Measurements from ENCODE around the gene FUS.
"Not testable (repeated sequence)": the region's sequence is repeated elsewhere in the genome, so short reads cannot be mapped to it uniquely, and the experiment has no call there.

FUS gene

DNA sequence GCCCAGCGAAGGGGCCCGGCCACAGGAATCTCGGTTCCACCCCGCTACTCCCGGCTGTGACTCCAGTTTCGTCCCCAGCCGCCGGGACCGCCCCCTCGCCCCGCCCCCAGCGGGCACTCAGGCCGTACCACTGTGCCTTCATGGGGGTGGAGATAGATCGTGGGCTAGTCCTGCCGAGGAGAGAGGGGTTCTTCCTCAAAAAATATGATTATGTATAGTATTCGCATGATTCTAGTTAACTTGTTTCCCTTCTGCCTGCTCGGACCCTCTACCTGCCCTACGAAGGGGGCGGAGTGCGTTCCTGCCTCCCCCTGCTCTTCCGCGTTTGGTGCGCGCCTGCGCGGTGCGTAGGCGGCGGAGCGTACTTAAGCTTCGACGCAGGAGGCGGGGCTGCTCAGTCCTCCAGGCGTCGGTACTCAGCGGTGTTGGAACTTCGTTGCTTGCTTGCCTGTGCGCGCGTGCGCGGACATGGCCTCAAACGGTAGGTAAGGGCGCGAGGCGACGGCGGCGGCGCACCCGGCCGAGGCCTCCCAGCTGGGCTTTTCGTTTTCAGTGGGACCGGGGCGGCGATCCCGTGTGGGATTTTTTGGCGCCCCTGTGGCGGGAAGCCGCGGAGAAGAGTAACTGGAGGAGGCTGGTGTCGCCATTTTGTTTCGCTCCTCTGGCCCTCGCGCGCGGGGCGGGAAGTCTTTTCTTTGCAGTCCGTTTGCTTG is at the start of gene FUS:
Gene FUS, plus strand, starts transcription at position 393 of the 713 bp plus-strand sequence. Its CDS starts 76 bp downstream, at position 469.
- DNase-seq, result peak; percentile 89

DNA sequence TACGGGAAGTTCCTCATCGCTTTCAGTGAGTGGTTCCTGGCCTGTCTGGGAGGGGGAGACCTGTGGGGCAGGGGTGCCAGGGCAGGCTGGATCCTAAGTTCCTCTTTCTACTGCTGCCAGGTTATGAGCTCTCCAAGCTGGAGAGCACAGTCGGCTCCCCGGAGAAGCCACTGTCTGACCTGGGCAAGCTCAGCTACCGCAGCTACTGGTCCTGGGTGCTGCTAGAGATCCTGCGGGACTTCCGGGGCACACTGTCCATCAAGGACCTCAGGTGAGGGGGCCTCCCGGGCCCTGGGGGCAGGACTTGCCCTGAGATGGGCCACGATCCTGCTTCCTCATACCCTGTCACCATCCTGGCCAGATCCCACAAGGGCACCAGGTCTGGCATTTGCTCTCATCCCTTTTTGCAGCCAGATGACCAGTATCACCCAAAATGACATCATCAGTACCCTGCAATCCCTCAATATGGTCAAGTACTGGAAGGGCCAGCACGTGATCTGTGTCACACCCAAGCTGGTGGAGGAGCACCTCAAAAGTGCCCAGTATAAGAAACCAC is 49.5 kb upstream of the FUS start:
- DNase-seq, result no peak

DNA sequence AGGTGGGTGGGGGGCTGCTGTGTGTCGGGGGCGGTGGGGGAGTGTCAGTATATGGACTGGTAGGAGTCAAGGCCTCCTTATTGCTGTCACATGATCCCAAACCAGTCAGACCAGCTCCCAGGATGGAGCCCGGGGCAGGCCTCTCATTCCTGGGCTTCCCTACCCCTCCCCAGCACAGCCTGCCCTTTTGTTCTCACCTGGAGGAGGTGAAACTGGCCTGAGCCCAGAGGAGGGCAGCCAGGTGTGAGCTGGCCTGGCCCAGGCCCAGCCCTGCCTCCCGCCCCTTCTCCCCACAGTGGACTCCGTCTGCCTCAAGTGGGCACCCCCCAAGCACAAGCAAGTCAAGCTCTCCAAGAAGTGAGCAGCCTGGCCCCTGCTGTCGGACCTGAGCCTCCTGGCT is 49.0 kb upstream of the FUS start:
- no peak for DNase-seq

DNA sequence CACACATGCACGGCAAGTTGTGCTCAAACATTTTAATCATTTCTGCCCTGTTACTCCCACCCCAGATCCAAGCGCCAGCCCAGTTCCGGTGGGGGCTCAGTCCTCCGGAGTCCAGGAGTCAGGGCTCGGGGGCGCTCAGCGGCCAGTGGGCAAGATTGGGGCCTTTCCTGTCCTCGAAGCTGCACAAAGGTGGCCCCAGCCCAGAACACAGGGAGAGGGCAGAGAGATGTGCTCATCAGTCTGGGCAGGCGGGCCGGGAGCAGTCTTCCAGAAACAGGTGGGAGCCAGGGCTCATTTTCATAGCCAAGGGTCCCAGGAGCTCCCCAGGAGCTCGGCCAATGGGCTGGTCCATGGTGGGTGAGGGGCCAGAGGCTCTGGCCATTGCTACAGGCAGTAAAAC is 48.5 kb upstream of the FUS start:
- DNase-seq, result no peak

DNA sequence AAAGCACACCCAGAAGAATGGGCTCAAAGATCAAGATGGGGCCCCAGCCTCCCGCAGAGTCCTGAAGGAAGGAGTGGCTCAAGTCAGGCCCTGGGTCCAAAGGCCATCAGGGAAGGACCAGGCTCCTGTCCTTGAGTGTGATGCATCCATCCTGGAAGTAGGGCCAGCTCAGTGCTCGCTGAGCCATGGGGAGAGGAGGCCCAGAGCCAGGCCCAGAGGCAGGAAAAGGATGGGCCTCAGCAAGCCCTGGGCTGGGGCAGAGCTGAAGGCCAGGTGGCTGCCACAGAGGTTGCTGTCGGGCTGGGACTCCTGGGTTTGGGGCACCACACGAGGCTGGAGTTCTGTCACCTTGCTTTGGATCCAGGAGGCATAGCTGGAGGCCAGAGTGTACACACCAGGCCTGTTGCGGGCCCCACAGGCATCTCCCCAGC is 48.1 kb upstream of the FUS start:
- DNase-seq, result no peak

DNA sequence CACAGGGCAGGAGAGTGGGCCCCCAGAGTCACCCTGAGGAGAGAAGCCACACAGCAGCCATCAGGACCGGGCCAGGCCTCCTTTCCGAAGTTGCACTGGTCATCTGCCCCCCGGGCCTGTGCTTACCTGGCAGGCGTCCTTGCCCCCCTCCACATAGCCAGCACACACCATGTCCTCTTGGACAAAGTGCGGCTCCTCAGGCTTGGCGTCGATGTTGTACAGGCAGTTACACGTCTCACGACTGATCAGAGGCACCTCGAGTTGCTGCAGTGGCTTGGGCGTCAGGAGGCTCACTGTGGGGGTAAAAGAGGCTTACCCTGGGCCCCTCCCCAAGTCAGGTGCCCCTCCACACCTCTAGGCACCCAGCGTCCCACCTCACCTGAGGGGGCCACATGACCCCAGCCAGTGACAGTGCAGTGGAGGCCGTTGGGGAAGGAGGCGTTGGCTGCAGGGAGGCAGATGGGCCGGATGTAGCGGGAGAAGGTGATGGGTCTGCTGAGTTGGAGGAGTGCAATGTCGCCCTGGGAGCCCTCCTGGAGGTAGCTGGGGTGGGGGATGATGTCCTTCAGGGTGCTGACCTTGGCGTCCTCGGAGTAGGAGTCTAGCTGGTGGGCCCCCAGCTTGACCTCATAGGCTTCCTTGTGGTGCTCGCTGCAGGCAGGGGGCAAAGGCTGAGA is 47.5 kb upstream of the FUS start:
- no peak for DNase-seq

DNA sequence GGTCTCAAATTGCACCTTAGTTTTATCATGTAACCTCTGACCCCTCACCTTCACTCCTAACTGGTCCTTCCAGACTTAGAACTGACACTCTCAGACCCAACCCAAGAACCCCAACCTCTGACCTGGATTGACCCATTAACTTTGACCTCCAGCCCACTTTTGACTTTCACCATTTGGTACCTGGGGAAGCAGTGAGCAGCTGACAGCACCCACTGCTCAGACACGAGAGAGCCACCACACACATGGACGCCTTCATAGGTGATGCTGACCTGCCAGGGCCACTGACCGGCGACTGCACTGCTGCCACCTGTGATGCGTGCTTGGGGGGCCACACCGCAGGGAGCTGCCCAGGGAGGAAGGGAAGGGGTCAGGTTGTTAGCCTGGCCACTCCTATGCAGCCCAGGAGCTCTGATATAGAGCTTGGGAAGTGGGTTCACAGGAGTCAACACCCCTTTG is 46.9 kb upstream of the FUS start:
- no peak for DNase-seq

DNA sequence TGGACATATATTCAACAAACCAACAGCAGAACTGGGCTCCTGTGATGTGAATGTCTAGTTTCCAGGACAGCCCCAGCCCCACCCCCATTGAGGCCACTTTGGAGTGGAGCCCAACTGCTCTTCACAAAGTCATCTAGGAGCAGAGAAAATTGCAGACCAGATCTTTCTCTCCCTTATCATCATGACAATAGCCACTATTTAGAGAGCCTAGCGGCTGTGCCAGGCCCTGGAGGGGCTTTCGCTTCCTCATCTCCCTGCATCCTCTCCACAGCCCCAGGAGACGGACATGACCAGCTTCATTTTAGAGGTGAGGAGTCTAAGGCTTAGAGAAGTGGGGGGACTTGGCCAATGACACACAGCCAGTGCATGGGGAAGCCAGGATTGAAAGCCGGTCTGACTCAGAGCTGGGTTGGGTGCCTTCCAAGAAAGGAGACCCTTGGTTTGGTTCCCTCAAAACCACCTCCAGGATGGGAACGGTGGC is 45.8 kb upstream of the FUS start:
- DNase-seq, result peak; percentile 19

DNA sequence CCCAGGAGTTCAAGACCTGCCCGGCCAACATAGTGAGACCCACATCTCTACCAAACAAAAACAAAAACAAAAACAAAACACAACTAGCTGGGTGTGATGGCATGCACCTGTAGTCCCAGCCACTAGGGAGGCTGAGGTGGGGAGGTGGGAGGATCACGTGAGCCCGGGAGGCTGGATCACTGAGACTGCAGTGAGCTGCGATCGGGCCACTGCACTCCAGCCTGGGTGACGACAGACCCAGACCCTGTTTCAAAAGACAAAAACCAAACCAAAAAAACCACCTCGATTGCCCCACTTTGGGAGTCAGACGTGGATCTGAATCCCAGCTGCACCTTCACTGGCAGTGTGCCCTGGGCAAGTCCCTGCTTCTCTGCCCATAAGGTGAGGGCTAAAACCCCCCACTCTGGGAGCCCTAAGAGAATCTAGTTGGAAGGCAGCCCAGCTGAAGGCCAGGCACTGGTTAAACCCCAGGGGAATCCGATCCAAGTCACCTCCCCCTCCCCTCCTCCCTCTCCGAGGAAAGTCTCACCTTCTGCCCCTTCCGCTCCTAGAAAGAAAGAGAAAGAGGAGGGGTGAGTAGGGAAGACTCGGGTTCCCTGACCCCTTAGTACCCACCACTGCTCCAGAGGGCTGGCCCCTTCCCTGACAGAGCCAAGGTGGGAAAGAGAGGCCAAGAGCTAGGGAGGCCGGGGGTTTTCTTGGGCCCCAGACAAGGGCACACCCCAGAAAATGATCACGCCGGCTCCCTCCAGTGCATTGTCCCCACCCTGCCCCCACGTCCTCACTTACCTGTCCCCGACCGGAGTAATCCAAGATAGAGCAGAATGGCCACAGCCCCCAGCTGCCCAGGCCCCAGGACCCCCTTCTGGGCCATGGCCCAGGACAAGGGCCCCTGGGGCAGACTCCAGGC is 45.1 kb upstream of the FUS start:
- DNase-seq, result peak; percentile 36

DNA sequence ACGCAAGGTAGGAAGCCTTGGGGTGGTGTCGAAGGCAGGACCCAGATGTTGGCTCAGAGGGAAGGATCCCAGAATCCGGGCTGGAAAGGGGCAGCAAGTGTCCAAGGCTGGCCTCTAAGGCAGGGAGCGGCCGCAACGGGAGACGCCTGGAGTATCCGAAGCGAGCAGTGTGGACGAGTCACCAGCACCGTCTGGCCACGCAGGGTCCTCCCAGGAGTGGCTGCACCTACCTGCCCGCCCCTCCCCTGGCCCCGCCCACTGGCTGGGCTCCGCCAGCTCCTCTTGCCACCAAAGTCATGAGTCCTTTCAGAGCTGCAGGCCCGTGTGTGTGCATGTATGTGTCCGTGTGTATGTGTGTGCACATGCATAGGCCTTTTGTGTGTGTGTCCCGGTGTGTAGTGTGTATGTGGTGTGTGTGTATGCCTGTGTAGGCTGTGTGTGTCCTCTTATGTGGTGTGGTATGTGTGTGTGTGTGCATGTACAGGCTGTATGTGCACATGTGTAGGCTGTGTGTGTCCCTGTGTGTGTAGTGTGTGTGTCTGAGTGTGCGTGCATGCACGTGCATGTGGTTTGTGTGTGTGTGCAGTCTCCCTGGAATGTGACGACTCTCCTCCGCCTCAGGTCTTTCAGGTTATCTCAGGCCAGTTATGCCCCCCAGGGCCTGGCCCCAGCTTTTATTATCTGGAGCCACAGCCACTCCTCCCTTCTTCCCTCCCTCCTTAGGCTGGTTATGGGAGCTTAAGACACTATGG is 44.2 kb upstream of the FUS start, which contains the start of gene PRSS8:
Gene PRSS8, minus strand, starts transcription at position 193 of the 752 bp plus-strand sequence. CDS start 229 bp downstream, outside the sequence.
- DNase-seq, result no peak

DNA sequence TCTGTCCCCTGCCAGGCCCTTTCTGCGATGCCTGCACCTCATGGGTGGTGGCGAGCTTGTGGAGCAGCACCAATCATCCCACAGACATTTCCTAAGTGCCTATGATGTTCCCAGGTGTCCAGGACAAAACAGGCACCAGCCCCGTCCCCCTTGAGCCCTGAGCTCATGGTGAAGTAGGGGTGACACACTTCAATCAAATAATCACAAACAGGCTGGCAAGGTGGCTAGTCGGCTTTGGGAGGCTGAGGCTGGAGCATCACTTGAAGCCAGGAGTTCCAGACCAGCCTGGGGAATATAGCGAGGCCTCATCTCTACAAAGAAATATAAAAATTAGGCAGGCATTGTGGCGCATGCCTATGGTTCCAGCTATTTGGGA is 43.7 kb upstream of the FUS start:
- DNase-seq, result no peak

DNA sequence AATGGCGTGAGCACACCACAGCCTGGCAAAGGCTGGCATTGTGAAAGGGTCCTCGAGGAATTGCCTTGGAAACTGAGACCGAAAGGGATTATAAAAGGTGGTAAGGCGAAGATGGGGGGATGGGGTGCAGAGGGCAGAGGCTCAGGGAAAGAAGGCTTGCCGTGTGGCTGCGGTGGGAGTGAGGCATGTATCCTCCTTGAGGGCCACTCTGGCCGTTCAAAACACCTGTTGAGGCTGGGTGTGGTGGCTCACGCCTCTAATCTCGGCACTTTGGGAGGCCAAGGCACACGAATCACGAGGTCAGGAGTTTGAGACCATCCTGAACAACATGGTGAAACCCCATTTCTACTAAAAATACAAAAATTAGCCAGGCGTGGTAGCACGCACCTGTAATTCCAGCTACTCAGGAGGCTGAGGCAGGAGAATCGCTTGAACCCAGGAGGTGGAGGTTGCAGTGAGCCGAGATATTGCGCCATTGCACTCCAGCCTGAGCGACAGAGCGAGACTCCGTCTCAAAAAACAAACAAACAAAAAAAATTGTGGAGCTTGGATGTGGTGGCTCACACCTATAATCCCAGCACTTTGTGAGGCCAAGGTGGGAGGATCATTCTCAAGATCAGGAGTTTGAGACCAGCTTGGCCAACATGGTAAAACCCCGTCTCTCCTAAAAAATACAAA is 43.0 kb upstream of the FUS start:
- not testable (repeated sequence) for DNase-seq

DNA sequence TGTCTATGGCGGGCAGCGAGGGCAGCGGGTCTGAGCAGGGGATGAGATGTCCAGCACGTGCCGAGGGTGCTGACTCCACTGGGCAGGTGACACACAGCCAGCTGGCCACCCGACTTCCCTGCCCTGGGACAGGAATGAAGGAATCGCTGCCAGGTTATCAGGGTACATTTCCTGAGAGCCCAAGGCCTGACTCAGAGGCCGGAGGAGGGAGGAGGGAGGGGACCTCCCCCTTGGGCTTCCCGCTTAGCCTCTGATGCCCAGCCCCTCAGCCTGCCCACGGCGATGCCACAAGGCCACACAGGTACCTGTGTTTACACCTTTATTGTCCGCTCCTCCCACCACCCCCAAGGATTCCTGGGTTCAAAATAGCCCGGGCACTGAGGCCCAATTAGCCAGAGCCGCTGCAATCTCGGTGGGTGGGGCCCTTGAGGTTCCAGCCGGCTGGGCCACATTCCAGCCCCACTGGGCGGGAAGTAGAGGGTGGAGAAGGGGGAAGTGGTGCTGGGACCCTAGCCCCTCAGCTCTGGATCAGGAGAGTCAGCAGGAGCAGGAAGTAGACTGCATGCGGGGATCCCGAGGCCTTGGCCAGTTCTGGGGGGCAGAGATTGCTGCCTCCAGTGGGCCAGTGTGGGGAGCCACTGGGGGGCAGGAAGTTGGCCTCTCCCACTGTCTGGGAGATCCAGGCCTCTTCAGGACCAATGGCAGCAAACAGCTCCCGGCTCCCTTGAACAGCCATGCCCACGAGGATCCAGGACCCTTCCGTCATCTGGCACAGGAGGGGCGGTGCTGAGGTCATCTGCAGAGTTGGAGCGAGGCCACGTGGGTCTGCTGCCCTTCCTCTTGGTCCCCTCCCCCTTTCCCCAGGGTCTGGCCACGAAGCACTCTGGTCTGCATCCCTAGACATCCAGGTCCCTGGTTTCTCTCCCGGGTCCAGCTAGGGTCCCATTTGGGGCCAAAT is 41.0 kb upstream of the FUS start:
- no peak for DNase-seq

DNA sequence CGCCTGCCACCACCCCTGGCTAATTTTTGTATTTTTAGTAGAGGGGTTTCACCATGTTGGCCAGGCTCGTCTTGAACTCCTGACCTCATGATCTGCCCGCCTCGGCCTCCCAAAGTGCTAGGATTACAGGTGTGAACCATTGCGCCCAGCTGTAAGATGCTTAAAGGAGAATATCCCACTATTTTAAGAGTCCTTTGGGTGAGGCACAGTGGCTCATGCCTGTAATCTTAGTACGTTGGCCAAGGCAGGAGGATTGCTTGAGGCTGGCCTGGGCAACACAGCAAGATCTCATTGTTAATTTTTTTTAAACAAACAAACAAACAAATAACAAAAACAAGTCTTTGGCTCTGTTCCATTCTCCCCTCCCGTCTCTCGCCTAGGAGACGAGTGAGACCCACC is 38.9 kb upstream of the FUS start:
- DNase-seq, result not testable (repeated sequence)

DNA sequence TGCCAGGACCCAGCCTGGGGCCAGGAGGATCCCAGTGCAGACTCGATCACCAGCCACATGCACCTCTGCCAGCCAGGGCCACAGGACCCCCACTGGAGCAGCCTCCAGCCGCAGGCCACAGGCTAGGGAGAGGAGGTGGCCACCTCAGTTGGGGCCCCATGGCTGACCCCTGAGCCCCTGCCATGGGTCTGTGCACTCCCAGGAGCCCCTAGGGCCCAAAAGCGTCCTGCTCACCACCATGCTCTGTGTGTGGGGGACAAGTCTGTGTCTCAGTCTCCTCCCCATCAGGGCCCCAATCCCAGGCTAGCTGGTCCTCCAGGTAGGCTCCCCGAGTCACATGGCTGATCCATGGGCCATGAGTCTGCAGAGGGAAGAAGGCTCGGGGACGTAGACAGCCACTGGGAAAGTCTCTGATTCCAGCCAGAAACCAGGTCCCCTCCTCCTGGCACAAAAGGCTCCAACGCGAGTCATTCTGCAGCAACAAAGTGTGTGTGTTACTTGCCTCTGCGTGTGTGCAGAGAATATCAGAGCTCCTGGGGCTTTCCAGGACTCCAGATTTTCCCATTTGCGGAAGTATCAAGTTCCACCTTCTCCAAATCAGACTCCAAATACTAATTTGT is 38.3 kb upstream of the FUS start:
- no peak for DNase-seq

DNA sequence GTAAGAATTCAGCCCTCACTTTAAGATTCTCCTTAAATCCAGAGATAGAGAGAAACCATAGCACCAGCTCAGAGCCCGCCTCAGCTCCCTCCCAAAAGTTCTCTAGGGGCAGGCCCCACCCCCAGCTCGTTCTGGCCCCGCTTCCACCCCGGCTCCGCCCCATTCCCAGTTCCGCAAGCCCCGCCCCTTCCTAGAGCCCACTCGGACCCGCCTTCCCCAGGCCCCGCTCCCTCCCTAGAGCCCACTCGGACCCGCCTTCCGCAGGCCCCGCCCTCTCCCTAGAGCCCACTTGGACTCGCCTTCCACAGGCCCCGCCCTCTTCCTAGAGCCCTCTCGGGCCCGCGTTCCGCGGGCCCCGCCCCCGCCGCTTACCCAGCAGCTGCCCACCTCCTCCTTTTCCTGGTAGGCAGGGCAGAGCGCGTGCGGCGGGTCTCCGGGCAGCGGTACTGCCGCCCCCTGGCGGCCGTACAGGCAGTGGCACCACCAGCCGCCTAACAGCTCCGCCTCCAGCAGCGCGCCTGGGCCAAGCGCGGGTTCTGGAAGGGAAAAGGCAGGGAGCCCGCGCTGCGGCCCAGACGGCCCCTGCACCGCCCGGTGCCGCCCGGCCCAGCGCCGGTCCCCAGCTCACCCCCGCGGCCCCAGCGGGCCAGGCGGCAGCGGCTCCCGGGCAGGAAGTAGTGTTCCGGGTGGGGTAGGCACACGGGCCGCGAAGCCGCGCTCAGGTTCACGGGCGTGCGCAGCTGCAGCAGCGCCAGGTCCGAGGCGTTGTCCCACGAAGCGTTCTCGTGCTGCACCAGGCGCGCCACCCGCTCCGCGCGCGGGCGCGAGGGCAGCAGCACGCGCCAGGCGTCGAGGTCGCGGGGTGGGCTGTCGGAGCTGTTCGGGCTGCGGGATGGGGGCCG is 37.6 kb upstream of the FUS start:
- peak; percentile 98 for DNase-seq

DNA sequence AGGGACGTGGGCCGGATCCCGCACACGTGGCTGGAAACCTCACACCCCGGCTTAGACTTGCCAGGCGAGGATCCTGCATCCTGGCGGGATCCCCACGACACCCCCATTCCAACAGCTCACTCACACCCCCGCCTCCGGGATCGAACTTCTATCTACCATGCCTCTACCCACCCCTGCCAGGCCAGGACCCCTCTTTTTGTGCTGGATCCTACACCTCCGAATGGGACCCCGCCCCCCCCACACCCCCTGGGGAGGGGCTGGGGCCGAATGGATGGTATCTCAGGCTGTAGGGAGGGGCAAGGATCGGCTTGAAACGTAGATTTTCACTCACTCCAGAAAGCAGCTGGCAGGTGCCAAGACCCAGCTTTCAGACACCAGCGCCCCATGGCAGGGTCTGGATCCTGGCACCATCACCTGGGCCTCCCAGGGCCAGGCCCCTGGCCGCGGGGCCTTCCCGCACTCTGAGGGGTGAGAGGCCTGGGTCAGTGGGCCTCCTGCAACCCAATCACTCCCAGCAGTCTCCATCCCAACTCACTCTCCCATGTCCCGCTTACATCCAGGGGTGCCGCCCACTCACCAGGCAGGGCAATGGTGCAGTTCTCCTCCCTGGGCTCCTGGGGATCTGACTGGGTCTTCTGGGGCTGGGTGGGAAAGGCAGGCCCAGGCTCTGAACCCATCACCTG is 36.8 kb upstream of the FUS start:
- no peak for DNase-seq

DNA sequence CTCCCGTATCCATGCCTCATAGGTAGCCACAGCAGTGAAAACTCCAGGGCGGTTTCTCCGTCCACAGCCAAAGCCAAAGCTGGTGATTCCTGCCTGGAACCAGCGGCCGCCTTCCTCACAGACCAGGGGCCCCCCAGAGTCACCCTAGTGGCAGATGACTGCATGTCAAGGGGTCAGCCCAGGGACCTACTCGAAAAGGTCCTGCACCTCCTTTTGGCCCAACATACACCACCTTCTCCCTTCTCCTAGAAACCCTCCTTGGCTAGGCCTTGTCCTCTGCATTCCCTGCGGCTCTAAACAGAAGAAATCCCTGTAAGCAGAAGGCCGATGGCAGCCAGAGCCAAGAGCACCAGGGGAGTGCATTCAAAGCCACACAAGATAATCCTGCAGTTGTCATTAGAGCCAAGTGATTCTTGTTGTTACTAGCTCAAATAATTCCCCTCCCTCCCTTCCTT is 36.2 kb upstream of the FUS start:
- no peak for DNase-seq

All from COR-L47 (cell line).